Thymus (tissue), 11 donors: ENCODE results near the gene SKAP1. TPM values are rescaled to one million over a fixed set of nuclear protein-coding genes. Genes with fewer than 3 reads are reported as not detected.

Experiments
- DNase-seq, 9 donors: peaks; one replicate each; pipeline ENCODE4 v3.0.0-alpha.2; 2013; ENCODE audit warnings: low spot score in 9 of 9, low read depth in 6 of 9, missing footprints in 1 of 9
- H3K27ac ChIP-seq, 2 donors: one replicate each; pipeline ENCODE4 v1.5.1; 2013; ENCODE audit warnings: control low read depth in 1 of 2, low read depth in 1 of 2, low read length in 1 of 2, mild to moderate bottlenecking in 1 of 2, moderate library complexity in 1 of 2
- H3K27me3 ChIP-seq, 2 donors: one replicate each; pipeline ENCODE4 v1.5.1; 2013; ENCODE audit warnings: low read length in 1 of 2; ENCODE audit not compliant: control insufficient read depth in 2 of 2, insufficient read depth in 1 of 2
- H3K36me3 ChIP-seq, 2 donors: one replicate each; pipeline ENCODE4 v1.5.1; 2013; ENCODE audit warnings: low read length in 1 of 2, mild to moderate bottlenecking in 1 of 2, moderate library complexity in 1 of 2; ENCODE audit not compliant: control insufficient read depth in 2 of 2, insufficient read depth in 2 of 2
- H3K4me1 ChIP-seq, 2 donors: one replicate each; pipeline ENCODE4 v1.5.1; 2013; ENCODE audit warnings: low read length in 2 of 2; ENCODE audit not compliant: control insufficient read depth in 2 of 2, insufficient read depth in 2 of 2
- H3K4me3 ChIP-seq, 2 donors: one replicate each; pipeline ENCODE4 v1.5.1; 2013; ENCODE audit warnings: low read length in 2 of 2, control low read depth in 1 of 2, mild to moderate bottlenecking in 1 of 2
- H3K9me3 ChIP-seq, 2 donors: one replicate each; pipeline ENCODE4 v1.5.1; 2013; ENCODE audit warnings: low read length in 1 of 2, mild to moderate bottlenecking in 1 of 2; ENCODE audit not compliant: control insufficient read depth in 2 of 2, insufficient read depth in 1 of 2
- WGBS: extraction: QIAGEN DNeasy Blood & Tissue Kit; methylation state at CpG from one replicate; pipeline ENCODE4 v1.1.7; 2013; 5-methylcytosine and 5-hydroxymethylcytosine counted together
- polyA plus RNA-seq: library from polyadenylated mRNA; stranded (reverse); fragments of 200-250 nt; gene quantifications from one replicate; pipeline ENCODE4 v1.2.3, GENCODE V29; 2013
- total RNA-seq: library from RNA; stranded (reverse); fragments of 120-200 nt; gene quantifications from one replicate; pipeline ENCODE4 v1.2.4, GENCODE V29; 2013
- donor health status: healthy.

The SKAP1 gene
- total and polyA plus RNA-seq, 2 donors = 28.8 to 64.4 TPM

- Histone ChIP-seq H3K9me3 (no peaks in the 10 kb centered on the region), H3K27me3 (peaks cover 6 to 16% of the 10 kb centered on the region in 2 donors), H3K4me3 (no peak overlapping the region), H3K36me3 (no peaks in the 10 kb centered on the region), H3K27ac (no peak overlapping the region), H3K4me1 (no peaks in the 10 kb centered on the region)
- 94% methylated on average over 3 of the region's 3 CpGs for WGBS
- DNase-seq = no peak
These were observed 118.7 kb downstream of the SKAP1 start for GRCh38 chr17:48311324-48311723.

DNA sequence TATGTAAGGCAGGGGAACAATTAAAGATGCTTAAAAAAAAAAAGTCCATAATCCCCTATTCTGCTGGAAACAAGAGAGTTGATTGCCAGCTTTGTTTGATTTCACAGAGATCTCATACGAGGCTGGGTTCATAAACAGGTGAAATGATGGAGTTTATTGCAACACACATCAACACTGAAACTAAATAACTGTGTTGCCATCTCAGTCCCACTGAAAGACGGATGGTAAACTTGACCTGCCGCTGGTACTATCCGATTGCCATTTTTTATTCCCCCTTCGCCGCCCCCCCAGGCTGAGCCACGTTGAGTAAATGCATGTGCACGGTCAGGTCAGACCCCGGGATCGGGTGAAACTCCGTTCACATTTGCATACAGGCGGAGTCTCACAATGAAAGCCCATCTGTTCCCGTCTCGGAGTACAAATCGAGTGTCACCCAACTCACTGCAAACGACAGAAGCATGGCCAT lies 119.2 kb downstream of the SKAP1 start:
- Histone ChIP-seq H3K9me3 (no peaks in the 10 kb centered on the region), H3K36me3 (no peaks in the 10 kb centered on the region), H3K4me1 (no peaks in the 10 kb centered on the region), H3K4me3 (no peak overlapping the region), H3K27ac (no peak overlapping the region), H3K27me3 (peaks cover 6 to 14% of the 10 kb centered on the region in 2 donors)
- 89% methylated on average over 16 of the region's 16 CpGs for WGBS
- no peak for DNase-seq

DNA sequence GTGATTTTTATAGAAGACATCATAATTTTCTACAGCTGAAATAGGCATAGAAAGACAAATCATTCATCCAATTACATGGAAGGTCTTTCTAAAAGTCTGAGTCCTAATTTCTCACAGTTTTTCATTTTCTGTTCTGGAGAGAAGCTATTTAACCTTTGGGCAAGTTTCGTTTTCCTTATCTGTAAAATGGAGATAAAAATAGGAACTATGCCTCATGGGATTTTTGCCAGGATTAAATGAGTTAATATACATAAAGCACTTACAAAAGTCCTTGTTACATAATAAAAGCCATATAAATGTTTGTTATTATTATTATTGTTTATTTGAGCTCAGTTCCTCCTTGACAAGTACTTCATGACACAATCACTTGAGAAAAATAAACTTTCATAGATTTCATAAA lies 121.4 kb downstream of the SKAP1 start:
- no peaks in the 10 kb centered on the region for H3K9me3 ChIP-seq
- H3K4me1 ChIP-seq = no peaks in the 10 kb centered on the region
- no peak overlapping the region for H3K27ac ChIP-seq
- H3K4me3 ChIP-seq = no peak overlapping the region
- H3K36me3 ChIP-seq = no peaks in the 10 kb centered on the region
- H3K27me3 ChIP-seq = peaks cover 6 to 14% of the 10 kb centered on the region in 2 donors
- DNase-seq = no peak
- whole genome bisulfite sequencing = 88% methylated on average over 1 of the region's 1 CpG

- Histone ChIP-seq H3K27ac (no peak overlapping the region), H3K4me1 (no peaks in the 10 kb centered on the region), H3K27me3 (peaks cover 6 to 14% of the 10 kb centered on the region in 2 donors), H3K9me3 (no peaks in the 10 kb centered on the region), H3K4me3 (no peak overlapping the region), H3K36me3 (no peaks in the 10 kb centered on the region)
- peak in 7 of 9 donors; percentile 11 to 51 (median 20) for DNase-seq
- whole genome bisulfite sequencing = 40% methylated on average over 4 of the region's 4 CpGs
These were observed 122.1 kb downstream of the SKAP1 start for GRCh38 chr17:48307814-48308411.

- no peak overlapping the region for H3K27ac ChIP-seq
- no peak overlapping the region for H3K4me3 ChIP-seq
- H3K36me3 ChIP-seq = no peaks in the 10 kb centered on the region
- 92% methylated on average over 4 of the region's 4 CpGs for WGBS
- no peaks in the 10 kb centered on the region for H3K4me1 ChIP-seq
- peaks cover 6 to 14% of the 10 kb centered on the region in 2 donors for H3K27me3 ChIP-seq
- no peak for DNase-seq
- H3K9me3 ChIP-seq = no peaks in the 10 kb centered on the region
These were observed 122.8 kb downstream of the SKAP1 start for GRCh38 chr17:48307255-48307654.

- Histone ChIP-seq H3K4me1 (no peaks in the 10 kb centered on the region), H3K9me3 (no peaks in the 10 kb centered on the region), H3K27me3 (no peaks in the 10 kb centered on the region), H3K27ac (no peak overlapping the region), H3K4me3 (no peak overlapping the region), H3K36me3 (no peaks in the 10 kb centered on the region)
- no peak for DNase-seq
These were observed 129.0 kb downstream of the SKAP1 start for GRCh38 chr17:48301002-48301401.

DNA sequence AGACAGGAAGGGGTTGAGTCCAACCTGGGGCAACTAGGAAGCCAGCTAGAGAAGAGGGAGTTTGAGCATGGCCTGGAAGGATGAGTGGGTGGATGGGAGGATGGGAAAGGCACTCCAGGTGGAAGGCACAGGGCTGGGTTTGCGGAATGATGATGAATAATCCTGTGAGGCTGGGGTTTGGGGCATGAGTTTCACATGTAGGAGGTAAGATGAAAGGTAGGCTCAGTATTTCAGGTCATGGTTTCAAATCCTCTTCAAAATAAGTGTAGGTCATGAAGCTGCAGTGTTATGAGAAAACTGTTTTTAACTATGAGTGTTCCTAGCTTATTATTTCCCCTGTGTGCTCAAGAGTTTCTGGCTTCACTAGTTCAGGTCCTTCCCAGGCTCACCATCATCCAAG lies 130.3 kb downstream of the SKAP1 start:
- Histone ChIP-seq H3K9me3 (no peaks in the 10 kb centered on the region), H3K36me3 (no peaks in the 10 kb centered on the region), H3K4me3 (no peak overlapping the region), H3K27ac (no peak overlapping the region), H3K4me1 (no peaks in the 10 kb centered on the region), H3K27me3 (no peaks in the 10 kb centered on the region)
- no peak for DNase-seq
- 98% methylated on average over 1 of the region's 1 CpG for WGBS

DNA sequence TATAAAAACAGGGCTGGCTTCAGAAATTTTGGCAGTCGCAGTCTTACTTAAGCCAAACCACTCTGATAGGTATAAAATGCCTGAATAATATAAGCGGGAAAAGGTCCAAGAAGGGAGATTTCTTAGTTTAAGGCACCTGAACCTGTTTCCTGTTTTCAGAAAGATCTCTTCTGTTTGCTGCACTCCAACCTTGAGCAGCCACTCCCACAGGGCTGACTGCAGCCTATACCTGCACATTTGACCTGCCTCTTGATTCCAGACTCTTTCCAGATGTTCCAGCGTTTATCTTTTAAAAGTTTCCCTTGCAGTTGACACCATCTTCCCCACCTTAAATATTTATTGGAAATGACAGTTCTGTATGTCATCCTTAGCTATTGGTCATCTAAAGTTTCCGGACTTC lies 132.2 kb downstream of the SKAP1 start:
- no peaks in the 10 kb centered on the region for H3K9me3 ChIP-seq
- H3K27ac ChIP-seq = no peak overlapping the region
- no peaks in the 10 kb centered on the region for H3K4me1 ChIP-seq
- H3K4me3 ChIP-seq = no peak overlapping the region
- DNase-seq = no peak
- WGBS = 91% methylated on average over 4 of the region's 4 CpGs
- H3K36me3 ChIP-seq = no peaks in the 10 kb centered on the region
- no peaks in the 10 kb centered on the region for H3K27me3 ChIP-seq

DNA sequence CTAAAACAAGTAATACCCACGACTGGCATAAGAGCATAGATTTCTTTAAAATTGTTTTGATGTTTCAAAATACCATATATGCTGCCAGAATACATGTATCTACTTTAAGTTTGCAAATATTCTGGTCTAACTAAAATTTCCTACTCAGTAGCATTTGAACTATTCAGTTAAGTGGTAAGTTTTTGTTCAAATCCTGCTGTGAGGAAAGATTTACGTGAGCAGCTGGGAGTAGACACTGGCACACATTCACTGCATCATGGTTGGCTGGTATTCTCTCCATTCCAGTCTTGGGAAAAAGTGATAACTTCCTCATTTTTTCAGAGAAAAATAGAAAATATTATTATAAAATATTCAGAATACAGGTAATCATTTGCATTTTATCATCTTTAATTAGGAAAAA lies 133.6 kb downstream of the SKAP1 start:
- 98% methylated on average over 2 of the region's 2 CpGs for WGBS
- DNase-seq = no peak
- Histone ChIP-seq H3K4me3 (no peak overlapping the region), H3K27ac (no peak overlapping the region), H3K9me3 (no peaks in the 10 kb centered on the region), H3K36me3 (no peaks in the 10 kb centered on the region), H3K27me3 (no peaks in the 10 kb centered on the region), H3K4me1 (no peaks in the 10 kb centered on the region)
